Activated CD8-positive, alpha-beta memory T cell treated with anti-CD3 and anti-CD28 coated beads, Interleukin-2, amount 50 U/mL, for 24 hours (primary cell): ENCODE measurements around the gene ARHGAP44.

Source experiments
- DNase-seq: peaks from one replicate; pipeline ENCODE4 v3.0.0-alpha.2; 2020; ENCODE audit errors: extremely low read depth

The ARHGAP44 gene

DNA sequence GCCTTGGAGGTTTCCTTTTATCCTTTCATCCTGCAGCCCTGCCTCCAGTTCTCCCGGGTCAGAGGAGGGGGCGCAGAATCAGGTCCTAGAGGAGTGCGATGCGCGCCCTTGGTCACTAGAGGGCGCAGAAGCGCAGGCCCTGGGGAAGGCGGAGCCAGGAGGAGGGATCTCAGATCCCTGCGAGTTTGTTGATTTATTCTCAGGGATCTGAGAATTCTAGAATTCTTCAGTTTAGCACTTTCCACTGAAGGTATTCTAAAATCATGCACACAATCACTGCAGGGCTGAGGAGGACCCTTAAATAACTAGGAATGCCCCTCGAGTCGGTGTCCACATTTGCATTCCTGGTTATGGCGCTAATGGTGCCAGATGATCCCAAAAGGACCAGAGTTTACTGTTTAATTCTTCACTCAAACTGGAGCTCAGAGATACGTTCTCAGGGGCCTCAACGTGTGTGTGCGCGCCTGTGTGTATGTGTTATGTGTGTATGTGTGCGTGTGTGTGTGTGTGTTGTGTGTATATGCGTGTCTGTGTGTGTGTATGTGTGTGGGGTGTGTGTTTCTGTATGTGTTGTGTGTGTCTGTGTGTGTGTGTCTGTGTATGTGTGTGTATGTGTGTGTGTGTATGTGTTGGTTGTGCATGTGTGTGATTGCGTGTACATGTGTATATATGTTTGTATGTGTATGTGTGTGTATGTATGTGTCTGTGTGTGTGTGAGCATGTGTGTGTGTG, 235.4 kb downstream of the ARHGAP44 start:
- DNase-seq, result no peak

DNA sequence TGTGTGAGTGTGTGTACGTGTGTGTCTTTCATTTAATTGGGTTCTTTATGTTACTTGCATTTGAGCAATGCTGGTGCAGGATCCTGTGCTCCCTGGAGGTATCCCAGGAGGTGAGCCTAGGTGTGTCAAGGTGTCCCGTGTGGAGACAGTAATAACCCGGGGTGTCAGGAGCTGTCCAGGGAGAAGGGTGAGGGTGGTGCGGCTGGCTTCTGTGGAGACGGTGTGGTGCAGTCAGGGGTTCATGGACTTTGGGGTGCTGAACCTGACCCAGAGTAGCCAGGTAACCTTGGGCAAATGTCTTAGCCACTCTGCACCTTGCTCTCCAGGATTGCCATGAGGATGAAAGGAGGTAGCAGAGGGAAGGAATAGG, 235.9 kb downstream of the ARHGAP44 start:
- no peak for DNase-seq

DNA sequence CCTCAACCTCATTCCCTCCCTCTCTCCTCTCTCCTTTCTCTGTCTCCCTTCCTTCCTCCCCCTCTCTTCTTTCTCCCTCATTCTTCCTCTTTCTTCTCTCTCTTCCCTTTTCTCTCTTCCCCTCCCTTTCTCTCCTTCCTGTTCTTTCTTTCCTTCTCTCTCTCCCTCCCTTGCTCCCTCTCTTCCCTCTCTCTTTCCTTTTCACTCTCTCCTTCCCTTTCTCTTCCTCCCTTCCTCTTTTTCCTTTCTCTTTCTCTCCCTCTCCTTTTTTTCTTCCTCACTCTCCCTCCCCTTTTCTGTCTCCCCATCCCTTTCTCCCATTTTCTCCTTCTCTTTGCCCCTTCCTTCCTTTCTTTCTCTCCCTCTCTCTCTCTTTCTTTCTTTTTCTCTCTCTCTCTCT, 236.4 kb downstream of the ARHGAP44 start:
- no peak for DNase-seq

DNA sequence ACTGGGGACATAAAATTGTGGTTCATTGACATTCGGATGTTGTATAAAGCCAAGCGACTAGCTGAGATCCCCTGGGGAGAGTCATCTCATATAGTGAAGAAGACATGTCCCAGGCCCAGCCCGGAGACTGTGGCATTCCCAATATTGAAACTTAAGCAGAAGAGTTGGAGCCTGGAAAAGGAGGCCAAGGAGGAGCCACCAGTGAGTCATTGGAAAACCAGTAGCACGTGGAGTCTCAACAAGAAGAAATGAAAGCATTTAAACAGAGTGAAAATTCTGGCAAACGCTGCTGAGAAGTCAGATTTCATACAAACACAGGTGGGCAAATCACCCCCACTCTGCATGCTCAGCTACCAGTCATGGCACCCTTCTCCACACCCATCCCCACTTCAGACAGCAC, 237.9 kb downstream of the ARHGAP44 start:
- DNase-seq, result no peak

DNA sequence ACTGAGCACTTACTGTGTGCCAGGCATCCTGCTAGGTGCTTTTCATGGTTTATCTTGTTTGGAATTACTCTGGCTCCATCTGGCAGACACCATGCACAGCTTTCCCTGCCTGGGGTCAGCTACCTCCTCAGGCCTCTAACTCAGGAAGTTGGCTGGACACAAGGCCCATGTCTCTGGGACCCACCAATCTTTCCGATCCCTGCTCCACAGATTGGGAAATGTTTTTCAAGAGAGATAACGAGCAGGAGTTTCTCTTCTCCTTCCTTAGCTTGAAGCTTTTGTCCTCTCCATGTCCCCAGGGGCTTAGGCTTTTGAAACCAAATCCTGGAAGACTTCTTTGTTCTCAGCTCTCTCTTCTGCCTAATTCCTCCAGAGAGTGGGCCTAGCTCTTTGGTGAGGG, 240.0 kb downstream of the ARHGAP44 start:
- no peak for DNase-seq

DNA sequence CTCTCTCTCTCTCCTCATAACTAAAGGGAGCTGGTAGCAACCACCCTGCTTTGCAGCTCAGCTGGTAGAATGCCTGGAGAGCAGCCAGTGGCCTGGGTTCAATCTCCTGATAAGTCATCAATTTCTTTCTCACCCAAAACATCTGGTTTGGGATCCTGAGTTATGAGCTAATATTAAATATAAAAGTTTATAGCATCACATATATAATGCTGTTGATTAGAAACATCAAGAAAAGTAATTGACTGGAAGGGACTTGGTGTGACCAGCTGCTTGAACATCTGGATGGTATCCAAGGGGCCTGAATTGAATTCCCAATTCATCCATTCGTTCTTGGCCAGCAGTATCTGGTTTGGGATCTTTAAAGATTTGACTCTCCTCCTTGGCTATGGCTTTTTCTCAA, 240.8 kb downstream of the ARHGAP44 start:
- no peak for DNase-seq

DNA sequence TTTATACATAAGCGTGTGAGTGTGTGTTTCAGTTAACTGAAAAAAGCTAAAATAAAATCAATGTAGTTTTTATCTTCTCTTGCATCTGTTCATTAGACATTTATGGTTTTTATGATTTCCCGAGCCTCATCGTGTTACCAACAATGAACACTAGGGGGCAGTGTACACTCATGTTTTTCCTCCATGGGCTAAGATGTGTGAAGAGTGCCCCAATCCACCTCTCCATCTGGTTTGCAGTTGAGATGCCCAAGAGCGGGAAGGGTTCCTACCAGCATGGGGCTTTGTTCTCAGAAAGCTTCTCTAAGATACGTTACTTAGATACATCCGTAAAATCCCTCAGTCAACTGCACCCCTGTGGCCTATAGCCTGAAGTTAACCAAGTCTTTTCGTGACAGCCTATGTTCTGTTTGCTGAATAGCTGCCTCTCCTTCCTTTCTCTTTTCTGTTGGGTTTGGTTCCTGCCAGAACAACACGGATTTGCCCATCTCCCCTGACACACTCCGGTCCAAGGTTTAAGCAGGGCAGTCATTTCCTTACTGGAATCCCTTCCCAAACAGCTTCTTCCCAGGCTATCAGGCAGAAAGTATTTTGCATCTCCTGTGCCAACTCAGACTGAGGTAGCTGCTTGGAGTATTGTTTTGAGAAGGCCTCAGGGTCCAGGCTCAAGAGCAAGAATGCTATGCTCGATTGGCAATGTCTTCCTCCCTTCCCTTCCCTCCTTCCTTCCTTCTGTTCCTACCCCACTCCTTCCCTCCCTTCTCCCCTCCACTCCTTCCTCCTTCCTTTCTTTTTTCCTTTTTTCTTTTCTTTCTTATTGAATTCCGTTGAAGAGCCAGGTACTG, 241.4 kb downstream of the ARHGAP44 start:
- no peak for DNase-seq

DNA sequence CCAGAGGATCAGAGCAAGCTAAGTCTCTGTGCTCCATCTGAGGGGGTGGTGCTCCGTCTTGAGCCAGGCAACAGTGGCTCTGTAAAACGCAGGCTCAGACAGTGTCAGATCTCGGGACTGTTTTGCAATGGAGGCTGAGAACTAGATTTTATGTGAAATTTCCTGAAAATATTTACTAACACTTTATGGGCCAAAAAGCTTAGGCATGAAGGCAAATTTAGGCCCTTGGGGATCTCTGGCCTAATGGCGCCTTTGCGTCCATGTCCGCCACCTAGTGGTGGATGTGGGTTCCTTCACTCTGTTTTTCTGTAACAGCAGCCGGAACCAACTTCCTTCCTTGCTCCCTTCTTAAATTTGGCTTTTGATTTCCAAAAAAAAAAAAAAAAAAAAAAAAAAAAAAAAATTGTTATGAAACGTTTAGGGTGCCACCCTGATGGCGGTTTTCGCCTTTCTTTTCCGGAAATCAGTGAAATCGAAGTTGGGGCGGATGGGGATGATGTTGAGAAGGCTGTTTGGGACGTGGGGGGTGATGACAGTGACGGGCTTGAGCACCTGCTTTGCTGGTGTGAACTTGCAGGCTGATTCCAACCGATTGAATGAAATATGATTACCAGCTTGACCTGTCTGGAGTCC, 242.5 kb downstream of the ARHGAP44 start:
- no peak for DNase-seq

DNA sequence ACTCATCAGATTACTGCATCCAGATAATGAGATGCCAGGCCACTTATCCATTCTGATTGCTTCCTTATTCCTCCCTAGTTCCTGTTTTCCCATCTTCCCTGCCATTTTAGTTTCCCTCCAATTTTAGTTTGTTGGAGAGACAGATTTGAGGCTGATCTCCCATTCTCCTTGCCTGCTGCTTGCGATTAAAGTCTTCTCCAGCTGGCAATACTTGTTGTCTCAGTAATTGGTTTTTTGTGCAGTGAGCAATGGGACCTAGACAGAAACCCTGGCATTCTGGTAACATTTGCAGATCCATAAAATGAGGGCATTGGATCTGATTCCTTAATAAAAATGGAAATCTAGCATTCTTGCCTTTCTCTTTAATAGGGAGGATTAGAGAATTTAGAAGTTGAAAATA, 246.1 kb downstream of the ARHGAP44 start:
- DNase-seq, result no peak

DNA sequence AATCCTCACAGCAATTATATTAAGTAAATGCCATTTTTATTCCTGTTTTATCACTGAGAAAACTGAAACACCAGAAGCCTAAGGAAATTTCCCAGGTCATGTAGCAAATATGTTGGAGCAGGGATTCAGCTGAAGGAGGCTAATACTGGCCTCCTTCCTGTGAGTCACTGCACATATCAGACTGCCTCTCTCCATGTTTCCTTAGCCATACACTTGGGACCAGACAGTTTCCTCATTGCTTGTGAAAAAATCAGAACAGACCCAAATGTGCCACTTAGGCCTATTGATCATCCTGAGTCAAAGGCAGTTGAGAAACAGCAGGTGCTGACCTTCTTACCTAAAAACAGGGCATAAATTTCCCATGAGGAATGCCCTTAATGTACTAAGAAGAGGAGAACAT, 247.5 kb downstream of the ARHGAP44 start:
- DNase-seq, result no peak

DNA sequence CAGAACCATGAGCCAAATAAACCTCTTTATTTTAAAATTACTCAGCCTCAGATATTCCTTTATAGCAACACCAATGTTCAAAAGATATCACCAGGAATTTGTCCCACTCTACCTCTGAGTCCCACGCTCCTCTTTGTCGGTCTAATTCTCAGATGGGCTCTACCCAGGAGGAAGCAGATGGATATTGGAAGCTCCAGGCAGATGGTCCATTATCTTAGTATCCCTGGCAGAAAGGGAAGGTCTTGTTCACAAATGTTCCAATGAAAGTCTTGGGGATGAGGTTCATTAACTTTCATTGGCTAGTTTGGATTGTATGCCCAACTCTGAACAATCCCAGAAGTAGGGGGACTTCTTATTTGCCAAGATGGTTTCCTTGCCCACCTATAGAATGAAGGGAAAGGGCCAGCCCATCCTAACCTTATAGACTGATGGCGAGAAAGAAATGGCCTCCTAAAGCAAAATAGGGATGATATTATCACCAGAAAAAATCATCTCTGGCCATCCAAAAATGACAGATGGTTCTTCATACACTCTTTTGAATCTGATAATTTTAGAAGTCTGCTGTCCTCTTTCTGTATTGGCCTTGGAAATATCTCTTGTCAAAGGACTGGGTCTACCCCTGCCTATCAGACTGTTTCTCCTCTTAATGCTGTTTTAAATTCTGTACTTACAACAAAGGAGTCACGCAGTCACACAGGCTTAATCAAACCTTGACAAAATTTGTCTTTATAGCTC, 249.8 kb downstream of the ARHGAP44 start:
- no peak for DNase-seq
